ENCODE measurements around the gene KLHL29.

DNA sequence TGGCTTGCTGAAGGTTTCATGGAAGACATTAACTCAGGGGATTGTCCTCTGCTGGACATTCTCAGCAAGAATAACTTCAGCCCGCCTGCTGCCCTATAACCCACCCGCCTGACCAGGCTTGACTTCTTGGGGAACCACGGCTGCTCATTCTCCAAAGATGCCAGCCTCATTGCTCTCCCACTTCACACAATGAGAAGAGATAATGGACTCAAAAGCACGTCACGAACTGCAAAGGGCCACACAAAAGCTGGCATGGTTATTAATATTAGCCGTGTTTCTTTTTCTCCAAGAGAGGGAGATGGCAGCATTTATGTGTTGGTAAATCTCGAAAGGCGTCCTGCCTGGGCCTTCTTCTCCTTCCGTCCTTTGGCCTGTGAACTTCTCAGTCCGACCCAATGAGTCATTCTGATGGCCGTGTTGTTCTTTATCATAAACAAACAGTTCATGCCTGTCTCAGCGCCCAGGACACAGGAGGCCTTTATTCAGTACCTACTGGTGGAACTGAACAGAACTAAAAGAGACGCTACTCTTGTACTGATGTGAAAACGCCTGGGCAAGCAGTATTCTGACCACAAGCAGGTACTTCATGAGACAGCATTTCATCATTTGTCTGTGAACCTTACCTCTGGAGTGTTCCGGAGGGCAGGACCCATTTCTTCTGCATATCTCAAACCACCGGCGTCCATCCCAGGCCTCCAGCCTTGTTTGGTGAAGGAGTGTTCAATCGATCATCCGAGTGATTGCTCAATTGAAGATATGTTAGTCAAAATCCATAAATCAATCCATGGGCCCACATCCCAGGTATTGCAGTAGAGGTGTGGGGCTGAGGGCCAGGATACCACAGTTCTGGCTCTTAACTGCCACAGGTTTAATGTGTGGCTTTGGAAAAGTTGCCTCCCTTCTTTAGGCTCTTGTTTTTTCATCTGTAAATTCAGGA, 25.1 kb upstream of the KLHL29 start:
- no peak for TF ChIP-seq REST (IDR thresholded peaks at IDR 0.05; ENCODE audit: borderline replicate concordance)
- TF ChIP-seq, protein P1, sequence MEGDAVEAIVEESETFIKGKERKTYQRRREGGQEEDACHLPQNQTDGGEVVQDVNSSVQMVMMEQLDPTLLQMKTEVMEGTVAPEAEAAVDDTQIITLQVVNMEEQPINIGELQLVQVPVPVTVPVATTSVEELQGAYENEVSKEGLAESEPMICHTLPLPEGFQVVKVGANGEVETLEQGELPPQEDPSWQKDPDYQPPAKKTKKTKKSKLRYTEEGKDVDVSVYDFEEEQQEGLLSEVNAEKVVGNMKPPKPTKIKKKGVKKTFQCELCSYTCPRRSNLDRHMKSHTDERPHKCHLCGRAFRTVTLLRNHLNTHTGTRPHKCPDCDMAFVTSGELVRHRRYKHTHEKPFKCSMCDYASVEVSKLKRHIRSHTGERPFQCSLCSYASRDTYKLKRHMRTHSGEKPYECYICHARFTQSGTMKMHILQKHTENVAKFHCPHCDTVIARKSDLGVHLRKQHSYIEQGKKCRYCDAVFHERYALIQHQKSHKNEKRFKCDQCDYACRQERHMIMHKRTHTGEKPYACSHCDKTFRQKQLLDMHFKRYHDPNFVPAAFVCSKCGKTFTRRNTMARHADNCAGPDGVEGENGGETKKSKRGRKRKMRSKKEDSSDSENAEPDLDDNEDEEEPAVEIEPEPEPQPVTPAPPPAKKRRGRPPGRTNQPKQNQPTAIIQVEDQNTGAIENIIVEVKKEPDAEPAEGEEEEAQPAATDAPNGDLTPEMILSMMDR (IDR thresholded peaks at IDR 0.05; ENCODE audit: poor library complexity, severe bottlenecking) = no peak
- TF ChIP-seq EP300 (conservative IDR thresholded peaks at IDR 0.05; ENCODE audit: poor library complexity, severe bottlenecking) = no peak
- no peak for TF ChIP-seq SMC3 (conservative IDR thresholded peaks at IDR 0.05; ENCODE audit: poor library complexity)
- no peak for TF ChIP-seq EZH2 (IDR thresholded peaks at IDR 0.05; ENCODE audit: borderline replicate concordance, insufficient read depth, low read length, poor library complexity, severe bottlenecking)
- no peak for TF ChIP-seq POLR2AphosphoS5 (IDR thresholded peaks at IDR 0.05)
- no peak for TF ChIP-seq TAF1 (IDR thresholded peaks at IDR 0.05; ENCODE audit: low read depth)
- TF ChIP-seq RAD21 (conservative IDR thresholded peaks at IDR 0.05) = no peak
- no peak for TF ChIP-seq MXI1 (conservative IDR thresholded peaks at IDR 0.05; ENCODE audit: poor library complexity, severe bottlenecking)
